Right atrium auricular region (tissue), 2 donors: ENCODE data around the gene ELAPOR2. TPM values are rescaled to one million over a fixed set of nuclear protein-coding genes. Genes with fewer than 3 reads are reported as not detected.

Experiments
- DNase-seq: peaks from one replicate; pipeline ENCODE4 v3.0.0-alpha.2; 2019; ENCODE audit warnings: low spot score
- H3K27ac ChIP-seq, 2 donors: fragments of 200-600 bp; sonication (generic); 1 replicate in 1 of 2; 2 replicates in 1 of 2; pipeline ENCODE4 v1.5.1; 2016 to 2019
- H3K27me3 ChIP-seq, 2 donors: fragments of 200-600 bp; sonication (generic); one replicate each; pipeline versions ENCODE4 v1.5.1 to v1.6.0; 2017 to 2019
- H3K36me3 ChIP-seq: fragments of 200-600 bp; sonication (generic); one replicate; pipeline ENCODE4 v1.5.1; 2016
- H3K4me1 ChIP-seq, 2 donors: fragments of 200-600 bp; sonication (generic); one replicate each; pipeline versions ENCODE4 v1.5.1 to v1.6.0; 2017 to 2019
- H3K4me3 ChIP-seq, 2 donors: fragments of 200-600 bp; sonication (generic); 1 replicate in 1 of 2; 2 replicates in 1 of 2; pipeline ENCODE4 v1.5.1; 2017 to 2019; ENCODE audit warnings: mild to moderate bottlenecking in 1 of 2, moderate library complexity in 1 of 2
- H3K9me3 ChIP-seq, 2 donors: fragments of 200-600 bp; sonication (generic); one replicate each; pipeline ENCODE4 v1.5.1; 2019
- CTCF ChIP-seq, 2 donors: fragments of 200-600 bp; sonication (generic); IDR thresholded peaks; one replicate each; pipeline ENCODE4 v1.5.1; 2019; ENCODE audit warnings: antibody characterized with exemption in 2 of 2
- total RNA-seq, 2 donors: library from RNA; depleted of rRNA; stranded (reverse); fragments of >200 nt; gene quantifications; one replicate each; pipeline ENCODE4 v1.1.0, GENCODE V29; 2016

ELAPOR2 gene
- total RNA-seq, 2 donors from 2014 or later = 4.0 to 9.1 TPM

GRCh38 chr7:87036985-87037384 is 22.5 kb downstream of the ELAPOR2 start:
- no peaks in the 10 kb centered on the region for H3K9me3 ChIP-seq
- TF ChIP-seq CTCF (IDR thresholded peaks at IDR 0.05) = no peak
- DNase-seq = no peak
- H3K4me3 ChIP-seq = no peak overlapping the region
- no peaks in the 10 kb centered on the region for H3K4me1 ChIP-seq
- H3K36me3 ChIP-seq = no peaks in the 10 kb centered on the region
- H3K27ac ChIP-seq = no peak overlapping the region
- no peaks in the 10 kb centered on the region for H3K27me3 ChIP-seq

DNA sequence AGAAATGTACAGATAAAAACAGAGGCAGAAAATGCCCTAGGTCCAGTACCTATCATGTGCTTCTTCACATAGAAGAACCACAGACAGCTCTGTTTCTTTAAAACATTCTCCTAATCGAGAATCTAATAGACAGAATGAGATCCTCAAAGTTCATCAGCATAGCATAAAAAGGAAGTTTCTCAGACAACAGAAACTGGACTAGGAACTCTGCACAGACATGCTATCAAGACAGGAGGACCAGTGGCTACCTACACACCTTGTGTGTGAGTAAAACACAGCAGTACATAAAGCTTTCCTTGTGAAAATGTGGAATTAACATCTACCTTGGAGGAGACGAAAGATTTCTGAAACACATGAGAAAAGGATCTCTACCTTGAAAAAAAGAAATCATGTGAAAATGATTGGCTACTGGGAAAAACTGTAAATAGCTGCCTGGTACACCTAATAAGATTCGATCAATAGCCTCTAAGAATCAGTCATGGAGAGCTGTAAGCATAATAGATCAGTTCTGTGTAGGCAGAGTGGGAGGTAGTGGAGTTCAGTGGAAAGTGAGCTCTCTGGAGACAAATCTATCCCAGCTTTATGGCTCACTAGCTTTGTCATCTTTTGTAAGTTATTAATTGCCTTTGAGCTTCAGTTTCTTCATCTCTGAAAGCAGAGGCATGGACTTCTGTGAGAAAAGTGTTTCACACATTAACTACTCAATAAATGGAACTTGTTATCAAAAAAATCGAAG is 26.7 kb downstream of the ELAPOR2 start:
- no peaks in the 10 kb centered on the region for H3K36me3 ChIP-seq
- no peak overlapping the region for H3K27ac ChIP-seq
- TF ChIP-seq CTCF (IDR thresholded peaks at IDR 0.05) = no peak

DNA sequence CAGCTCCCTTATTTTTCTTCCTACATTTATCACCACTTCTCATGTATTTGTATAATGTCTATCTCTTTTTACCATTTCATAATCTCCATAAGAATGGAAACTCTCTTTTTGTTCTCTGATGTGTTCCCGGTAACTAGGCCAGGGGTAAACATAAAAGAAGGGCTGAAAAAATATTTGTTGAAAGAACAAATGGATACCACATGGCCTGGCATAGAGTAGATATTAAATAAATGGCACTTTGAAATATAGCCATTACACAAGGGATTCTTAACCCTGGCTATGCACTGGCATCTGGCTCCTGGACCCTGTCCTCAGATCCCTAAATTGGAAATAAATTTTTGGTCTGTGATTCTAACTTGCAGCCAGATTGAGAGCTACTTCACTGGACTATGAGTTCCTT is 30.4 kb downstream of the ELAPOR2 start:
- no peaks in the 10 kb centered on the region for H3K4me1 ChIP-seq
- H3K36me3 ChIP-seq = no peaks in the 10 kb centered on the region
- H3K27ac ChIP-seq = no peak overlapping the region
- no peak for DNase-seq
- TF ChIP-seq CTCF (IDR thresholded peaks at IDR 0.05) = no peak
- H3K27me3 ChIP-seq = no peaks in the 10 kb centered on the region
- H3K4me3 ChIP-seq = no peak overlapping the region
- no peaks in the 10 kb centered on the region for H3K9me3 ChIP-seq

More for the DNA sequence above, 26.7 kb downstream of the ELAPOR2 start:
- Histone ChIP-seq H3K4me3 (no peak overlapping the region), H3K4me1 (no peaks in the 10 kb centered on the region), H3K9me3 (no peaks in the 10 kb centered on the region), H3K27me3 (no peaks in the 10 kb centered on the region)
- DNase-seq = no peak

- H3K27me3 ChIP-seq = no peaks in the 10 kb centered on the region
- no peaks in the 10 kb centered on the region for H3K4me1 ChIP-seq
- no peak overlapping the region for H3K27ac ChIP-seq
- DNase-seq = no peak
- no peak for TF ChIP-seq CTCF (IDR thresholded peaks at IDR 0.05)
- H3K9me3 ChIP-seq = no peaks in the 10 kb centered on the region
- no peaks in the 10 kb centered on the region for H3K36me3 ChIP-seq
- no peak overlapping the region for H3K4me3 ChIP-seq
Observed at GRCh38 chr7:87028636-87029035, 30.8 kb downstream of the ELAPOR2 start.

GRCh38 chr7:87027900-87028299 is 31.6 kb downstream of the ELAPOR2 start:
- no peaks in the 10 kb centered on the region for H3K9me3 ChIP-seq
- no peaks in the 10 kb centered on the region for H3K4me1 ChIP-seq
- DNase-seq = no peak
- no peak for TF ChIP-seq CTCF (IDR thresholded peaks at IDR 0.05)
- no peaks in the 10 kb centered on the region for H3K27me3 ChIP-seq
- no peak overlapping the region for H3K4me3 ChIP-seq
- no peak overlapping the region for H3K27ac ChIP-seq
- no peaks in the 10 kb centered on the region for H3K36me3 ChIP-seq

DNA sequence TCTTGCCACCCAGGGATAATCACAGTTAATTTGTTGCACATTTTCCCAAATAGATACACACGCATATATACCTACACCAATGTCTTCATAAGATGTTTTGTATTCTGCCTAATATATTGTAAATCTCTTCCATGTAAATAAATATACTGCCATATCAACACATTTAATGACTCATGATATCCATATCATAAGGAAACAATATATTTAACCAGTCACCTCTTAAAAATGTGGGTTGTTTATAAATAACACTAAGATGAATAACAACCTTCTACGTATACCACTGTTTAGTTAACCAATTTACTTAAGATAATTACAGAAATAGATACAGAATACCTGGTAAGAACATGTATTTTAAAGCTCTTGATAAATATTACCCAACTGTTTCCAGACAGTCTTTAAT is 38.2 kb downstream of the ELAPOR2 start:
- Histone ChIP-seq H3K4me1 (no peaks in the 10 kb centered on the region), H3K4me3 (no peak overlapping the region), H3K27ac (no peak overlapping the region), H3K9me3 (no peaks in the 10 kb centered on the region), H3K36me3 (no peaks in the 10 kb centered on the region), H3K27me3 (no peaks in the 10 kb centered on the region)
- no peak for TF ChIP-seq CTCF (IDR thresholded peaks at IDR 0.05)
- no peak for DNase-seq
